Skeletal muscle tissue (tissue), 4 donors: ENCODE measurements around the gene CHD5. TPM values are rescaled to one million over a fixed set of nuclear protein-coding genes. Genes with fewer than 3 reads are reported as not detected.
A peak's percentile ranks its signal among the peaks of the same experiment; 100 is the strongest.
"Not testable (repeated sequence)": the region's sequence is repeated elsewhere in the genome, so short reads cannot be mapped to it uniquely, and the experiment has no call there.

Experiments
- H3K27ac ChIP-seq: one replicate; pipeline ENCODE4 v1.7.0; 2013; ENCODE audit warnings: mild to moderate bottlenecking, low read depth, low read length, inconsistent platforms
- H3K27me3 ChIP-seq, 3 donors: one replicate each; pipeline ENCODE4 v1.7.0; 2013; ENCODE audit warnings: low read length in 3 of 3; ENCODE audit not compliant: control insufficient read depth in 3 of 3, insufficient read depth in 3 of 3
- H3K36me3 ChIP-seq, 3 donors: one replicate each; pipeline ENCODE4 v1.7.0; 2013; ENCODE audit warnings: low read length in 3 of 3; ENCODE audit not compliant: control insufficient read depth in 3 of 3, insufficient read depth in 3 of 3
- H3K4me1 ChIP-seq, 3 donors: one replicate each; pipeline ENCODE4 v1.7.0; 2013; ENCODE audit warnings: low read length in 3 of 3, mild to moderate bottlenecking in 3 of 3; ENCODE audit not compliant: control insufficient read depth in 3 of 3, insufficient read depth in 3 of 3
- H3K4me3 ChIP-seq, 3 donors: one replicate each; pipeline ENCODE4 v1.7.0; 2013; ENCODE audit warnings: low read length in 3 of 3
- H3K9ac ChIP-seq, 3 donors: one replicate each; pipeline ENCODE4 v1.7.0; 2013; ENCODE audit warnings: low read length in 3 of 3, mild to moderate bottlenecking in 3 of 3, moderate library complexity in 2 of 3, low read depth in 1 of 3
- H3K9me3 ChIP-seq, 3 donors: one replicate each; pipeline ENCODE4 v1.7.0; 2013; ENCODE audit warnings: low read length in 3 of 3; ENCODE audit not compliant: control insufficient read depth in 3 of 3
- total RNA-seq: library from RNA; depleted of rRNA; stranded (reverse); fragments of >200 nt; gene quantifications from one replicate; pipeline ENCODE4 v1.2.3, GENCODE V29; 2014
- donor health status: Osteomylitis.

Gene CHD5
- total RNA-seq = not detected

- Histone ChIP-seq H3K9me3 (no peaks in the 10 kb centered on the region), H3K4me3 (no peak within 1 kb of the TSS), H3K27me3 (peaks cover 43 to 51% (median 46%) of the 10 kb centered on the region in 3 donors), H3K27ac (no peak within 1 kb of the TSS), H3K9ac (no peak within 1 kb of the TSS), H3K36me3 (peaks cover 5 to 8% (median 5%) of the 10 kb centered on the region in 3 donors), H3K4me1 (peaks cover 6 to 13% (median 13%) of the 10 kb centered on the region in 3 donors)
Measured at GRCh38 chr1:6180268-6180706, at the start of gene CHD5. Gene CHD5, minus strand, starts transcription at chr1:6180321. Its CDS starts 298 bp downstream, at chr1:6180023.

DNA sequence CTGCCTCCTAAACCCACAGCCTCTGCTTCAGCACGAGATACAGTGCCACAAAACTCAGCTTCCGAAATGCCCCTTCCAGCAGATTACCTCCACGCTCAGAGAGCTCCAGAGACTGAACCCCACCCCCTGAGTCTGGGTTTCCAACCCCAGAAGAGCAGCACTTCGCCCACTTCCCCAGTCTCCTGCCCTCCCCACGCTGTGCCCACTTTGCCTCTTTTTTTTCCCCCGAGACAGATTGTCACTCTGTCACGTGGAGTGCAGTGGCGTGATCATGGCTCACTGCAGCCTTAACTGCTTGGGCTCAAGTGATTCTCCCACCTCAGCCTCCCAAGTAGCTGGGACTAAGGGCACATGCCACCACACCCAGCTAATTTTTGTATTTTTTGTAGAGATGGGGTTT, 45.5 kb upstream of the CHD5 start:
- Histone ChIP-seq H3K27ac (no peak overlapping the region), H3K9me3 (no peaks in the 10 kb centered on the region), H3K36me3 (peaks cover 28 to 38% (median 38%) of the 10 kb centered on the region in 3 donors), H3K9ac (peak overlapping the region in 1 of 3 donors; percentile 50), H3K4me1 (peaks cover 18 to 35% (median 26%) of the 10 kb centered on the region in 3 donors), H3K27me3 (no peaks in the 10 kb centered on the region), H3K4me3 (no peak overlapping the region)

- Histone ChIP-seq H3K9ac (peak overlapping the region in 2 of 3 donors; percentile 20 to 54), H3K4me1 (peaks cover 25 to 41% (median 32%) of the 10 kb centered on the region in 3 donors), H3K36me3 (peaks cover 28 to 37% (median 34%) of the 10 kb centered on the region in 3 donors), H3K4me3 (no peak overlapping the region), H3K9me3 (no peaks in the 10 kb centered on the region), H3K27me3 (no peaks in the 10 kb centered on the region), H3K27ac (no peak overlapping the region)
Measured at GRCh38 chr1:6224718-6225117, 44.6 kb upstream of the CHD5 start.

- H3K9ac ChIP-seq = no peak overlapping the region
- H3K4me1 ChIP-seq = peaks cover 25 to 41% (median 32%) of the 10 kb centered on the region in 3 donors
- H3K27ac ChIP-seq = no peak overlapping the region
- no peaks in the 10 kb centered on the region for H3K9me3 ChIP-seq
- no peaks in the 10 kb centered on the region for H3K27me3 ChIP-seq
- H3K36me3 ChIP-seq = peaks cover 28 to 32% (median 32%) of the 10 kb centered on the region in 3 donors
- H3K4me3 ChIP-seq = no peak overlapping the region
Measured at GRCh38 chr1:6223617-6224016, 43.5 kb upstream of the CHD5 start.

DNA sequence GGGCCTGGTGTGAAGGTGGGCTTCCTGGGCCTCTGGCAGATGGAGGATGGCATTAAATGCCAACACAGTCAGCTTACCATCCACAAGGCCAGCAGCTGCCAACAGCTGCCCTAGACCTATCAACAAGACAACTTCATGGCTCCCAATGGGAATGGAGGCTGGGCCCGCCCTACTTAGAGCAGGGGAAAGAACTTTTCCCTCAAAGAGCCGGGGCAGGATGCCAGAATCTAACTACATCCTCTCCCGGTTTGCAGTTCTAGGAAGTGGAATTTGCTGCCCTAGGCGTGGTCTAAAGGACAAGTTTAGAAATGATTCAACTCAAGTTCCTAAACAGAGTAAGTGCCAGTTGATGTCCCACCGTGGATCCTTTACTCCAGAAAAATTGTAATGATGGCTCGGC, 42.5 kb upstream of the CHD5 start:
- Histone ChIP-seq H3K27ac (peak overlapping the region; percentile 58), H3K4me1 (peaks cover 25 to 41% (median 32%) of the 10 kb centered on the region in 3 donors)

GRCh38 chr1:6221210-6221784, 41.2 kb upstream of the CHD5 start:
- peak overlapping the region in 1 of 3 donors; percentile 43 for H3K9ac ChIP-seq
- no peaks in the 10 kb centered on the region for H3K9me3 ChIP-seq
- peaks cover 25 to 41% (median 32%) of the 10 kb centered on the region in 3 donors for H3K4me1 ChIP-seq
- H3K4me3 ChIP-seq = no peak overlapping the region
- H3K36me3 ChIP-seq = peaks cover 21 to 27% (median 27%) of the 10 kb centered on the region in 3 donors
- H3K27me3 ChIP-seq = no peaks in the 10 kb centered on the region
- no peak overlapping the region for H3K27ac ChIP-seq

More for the DNA sequence above, 42.5 kb upstream of the CHD5 start:
- no peak overlapping the region for H3K9ac ChIP-seq
- H3K27me3 ChIP-seq = no peaks in the 10 kb centered on the region
- H3K9me3 ChIP-seq = no peaks in the 10 kb centered on the region
- peak overlapping the region in 1 of 3 donors; percentile 29 for H3K4me3 ChIP-seq
- H3K36me3 ChIP-seq = peaks cover 27 to 32% (median 28%) of the 10 kb centered on the region in 3 donors

- Histone ChIP-seq H3K27me3 (no peaks in the 10 kb centered on the region), H3K9ac (peak overlapping the region in 1 of 3 donors; percentile 45), H3K9me3 (no peaks in the 10 kb centered on the region), H3K4me1 (peaks cover 25 to 36% (median 28%) of the 10 kb centered on the region in 3 donors), H3K27ac (peak overlapping the region; percentile 34), H3K36me3 (peaks cover 21 to 27% (median 23%) of the 10 kb centered on the region in 3 donors), H3K4me3 (no peak overlapping the region)
Measured at GRCh38 chr1:6220236-6220635, 40.1 kb upstream of the CHD5 start.

DNA sequence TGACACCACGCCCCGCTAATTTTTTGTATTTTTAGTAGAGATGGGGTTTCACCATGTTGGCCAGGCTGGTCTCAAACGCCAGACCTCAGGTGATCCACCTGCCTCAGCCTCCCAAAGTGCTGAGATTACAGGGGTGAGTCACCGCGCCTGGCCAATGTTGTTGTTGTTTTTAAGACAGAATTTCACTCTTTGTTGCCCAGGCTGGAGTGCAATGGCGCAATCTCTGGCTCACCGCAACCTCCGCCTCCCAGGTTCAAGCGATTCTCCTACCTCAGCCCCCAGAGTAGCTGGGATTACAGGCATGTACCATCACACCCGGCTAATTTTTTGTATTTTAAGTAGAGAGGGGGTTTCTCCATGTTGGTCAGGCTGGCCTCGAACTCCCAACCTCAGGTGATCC, 39.5 kb upstream of the CHD5 start:
- Histone ChIP-seq H3K36me3 (peaks cover 15 to 21% (median 17%) of the 10 kb centered on the region in 3 donors), H3K4me1 (peaks cover 25 to 31% (median 27%) of the 10 kb centered on the region in 3 donors)
- not testable (repeated sequence) for H3K9ac ChIP-seq, H3K27me3 ChIP-seq, H3K9me3 ChIP-seq, H3K27ac ChIP-seq, H3K4me3 ChIP-seq

DNA sequence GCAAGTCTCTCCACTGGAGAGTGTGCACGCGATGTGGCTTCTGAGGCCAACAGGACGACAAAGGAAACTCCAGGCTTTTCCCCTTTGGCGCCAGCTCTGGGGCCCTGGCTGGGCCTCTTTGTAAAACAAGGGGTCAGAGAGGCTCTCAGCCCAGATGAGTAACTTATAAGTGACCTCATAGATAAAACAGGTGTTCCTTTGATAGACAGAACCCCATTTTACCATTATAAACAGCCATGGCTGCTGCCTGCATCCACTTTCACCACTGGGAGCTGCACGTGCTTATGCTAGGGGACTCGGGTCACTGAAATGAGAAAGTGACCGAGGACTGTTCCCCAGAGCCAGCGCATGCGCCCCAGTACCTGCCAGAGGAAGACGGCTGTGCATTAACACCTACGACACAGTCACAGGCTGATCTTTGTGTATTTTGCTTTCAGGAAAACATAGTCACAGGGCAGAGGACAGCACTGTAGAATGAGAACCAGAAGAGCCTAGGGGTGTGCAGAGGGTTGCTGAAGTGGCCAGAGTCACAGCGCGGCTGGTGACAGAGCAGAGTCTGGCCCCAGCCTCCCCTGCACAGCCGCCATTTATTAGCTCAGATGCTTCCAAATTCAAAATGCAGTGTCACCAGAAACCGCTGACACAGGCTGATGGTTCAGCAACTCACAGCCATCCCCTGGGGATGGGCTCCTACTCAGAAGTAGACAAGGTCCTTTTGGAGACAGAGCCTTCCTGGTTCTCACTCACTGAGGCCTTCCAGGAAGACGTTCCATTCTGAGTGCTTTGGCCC, 38.4 kb upstream of the CHD5 start:
- peaks cover 25 to 29% (median 27%) of the 10 kb centered on the region in 3 donors for H3K4me1 ChIP-seq

More for the DNA sequence above, 38.4 kb upstream of the CHD5 start:
- Histone ChIP-seq H3K4me3 (no peak overlapping the region), H3K27ac (peak overlapping the region; percentile 25), H3K27me3 (no peaks in the 10 kb centered on the region), H3K9ac (no peak overlapping the region), H3K9me3 (no peaks in the 10 kb centered on the region), H3K36me3 (peaks cover 6 to 12% (median 7%) of the 10 kb centered on the region in 3 donors)
